H1 (cell line): Measurements from ENCODE around the gene EXOSC6. TPM values are rescaled to one million over a fixed set of nuclear protein-coding genes. Genes with fewer than 3 reads are reported as not detected.

Experiments
- CTCF ChIA-PET: fragments of 300-600 bp; sonication (Branson Sonifier 250); formaldehyde crosslinking; loops from one replicate; lab custom pipeline; 2021; ENCODE audit not compliant: partially characterized antibody; lab: Charles Lee
- POLR2A ChIA-PET: fragments of 300-600 bp; sonication (Branson Sonifier 250); formaldehyde crosslinking; loops from one replicate; lab custom pipeline; 2021; ENCODE audit warnings: inconsistent platforms; ENCODE audit not compliant: partially characterized antibody; lab: Charles Lee
- DNase-seq, 2 experiments: peaks; one replicate each; pipeline versions ENCODE4 v3.0.0 to v3.0.0-alpha.2; 2010 to 2022; ENCODE audit warnings: low spot score in 2 of 2, low read depth in 1 of 2, mixed read lengths in 1 of 2
- FAIRE-seq: peaks from 2 replicates; lab custom pipeline; 2011; peaks lifted over from hg19 to GRCh38; lab: Jason Lieb, UNC
- H2AFZ ChIP-seq: 2 replicates; pipeline ENCODE4 v1.8.1; 2012; ENCODE audit warnings: low read length, inconsistent platforms
- H2AK5ac ChIP-seq: 2 replicates; pipeline ENCODE4 v1.6.1; 2013; ENCODE audit warnings: low read depth, low read length
- H2BK120ac ChIP-seq: replicated peaks from 2 replicates; pipeline ENCODE3; 2013; ENCODE audit warnings: low read depth, low read length, inconsistent platforms
- H2BK12ac ChIP-seq: 2 replicates; pipeline ENCODE4 v1.6.1; 2013; ENCODE audit warnings: low read depth, low read length
- H2BK15ac ChIP-seq: 2 replicates; pipeline ENCODE4 v1.6.1; 2013; ENCODE audit warnings: low read length
- H2BK20ac ChIP-seq: 2 replicates; pipeline ENCODE4 v1.6.1; 2013; ENCODE audit warnings: low read length
- H2BK5ac ChIP-seq: 2 replicates; pipeline ENCODE4 v1.6.1; 2013; ENCODE audit warnings: low read depth, low read length
- H3K14ac ChIP-seq: 2 replicates; pipeline ENCODE4 v1.6.1; 2013; ENCODE audit warnings: inconsistent platforms; ENCODE audit not compliant: insufficient read length
- H3K18ac ChIP-seq: 2 replicates; pipeline ENCODE4 v1.6.1; 2013; ENCODE audit warnings: low read length; ENCODE audit errors: extremely low read depth
- H3K23ac ChIP-seq: 2 replicates; pipeline ENCODE4 v1.6.1; 2013; ENCODE audit warnings: inconsistent platforms; ENCODE audit not compliant: insufficient read length
- H3K23me2 ChIP-seq: 2 replicates; pipeline ENCODE4 v1.6.1; 2013; ENCODE audit warnings: low read depth, low read length
- H3K27ac ChIP-seq: 2 replicates; pipeline ENCODE4 v1.6.1; 2011; ENCODE audit warnings: low read depth, low read length, inconsistent platforms
- H3K27me3 ChIP-seq, 4 experiments: replicated peaks in 1 of 4; 1 replicate in 1 of 4; 2 replicates in 3 of 4; pipeline versions ENCODE4 v1.6.1 to v1.8.1; 2011 to 2013; ENCODE audit warnings: low read length in 3 of 4, mild to moderate bottlenecking in 3 of 4, inconsistent platforms in 2 of 4, mixed read lengths in 2 of 4, moderate library complexity in 1 of 4; ENCODE audit not compliant: control insufficient read depth in 3 of 4, insufficient read depth in 3 of 4; ENCODE audit errors: extremely low read depth in 1 of 4
- H3K36me3 ChIP-seq, 4 experiments: 2 replicates each; pipeline versions ENCODE4 v1.6.1 to v1.8.1; 2011 to 2013; ENCODE audit warnings: mild to moderate bottlenecking in 4 of 4, low read length in 3 of 4, moderate library complexity in 2 of 4, control low read depth in 1 of 4, inconsistent platforms in 1 of 4; ENCODE audit not compliant: insufficient read depth in 4 of 4, control insufficient read depth in 2 of 4
- H3K4ac ChIP-seq: replicated peaks from 2 replicates; pipeline ENCODE3; 2013; ENCODE audit warnings: low read length, low read depth, mixed read lengths, inconsistent platforms; ENCODE audit not compliant: insufficient read length
- H3K4me1 ChIP-seq, 4 experiments: replicated peaks in 1 of 4; 1 replicate in 1 of 4; 2 replicates in 3 of 4; pipeline versions ENCODE4 v1.6.1 to v1.8.1; 2011 to 2013; ENCODE audit warnings: low read length in 3 of 4, inconsistent platforms in 2 of 4, mixed read lengths in 1 of 4; ENCODE audit not compliant: insufficient read depth in 4 of 4, control insufficient read depth in 3 of 4
- H3K4me2 ChIP-seq, 2 experiments: 2 replicates each; pipeline versions ENCODE4 v1.6.1 to v1.8.1; 2011 to 2013; ENCODE audit warnings: low read depth in 2 of 2, low read length in 2 of 2, control low read depth in 1 of 2, inconsistent platforms in 1 of 2, mild to moderate bottlenecking in 1 of 2; ENCODE audit not compliant: insufficient read depth in 1 of 2
- H3K4me3 ChIP-seq, 4 experiments: fragments of 200-600, 300-600 bp in 1 of 4; sonication (generic), shearing (Covaris generic), sonication (Bioruptor Twin) in 1 of 4; 2 replicates each; pipeline versions ENCODE4 v1.5.1 to v1.8.1; 2011 to 2016; ENCODE audit warnings: low read length in 4 of 4, low read depth in 3 of 4, control low read depth in 2 of 4, inconsistent platforms in 2 of 4, mild to moderate bottlenecking in 2 of 4, mixed read lengths in 1 of 4, moderate library complexity in 1 of 4; ENCODE audit not compliant: insufficient read depth in 2 of 4; ENCODE audit errors: extremely low read depth in 1 of 4
- H3K56ac ChIP-seq: replicated peaks from 2 replicates; pipeline ENCODE3; 2013; ENCODE audit warnings: low read depth, mild to moderate bottlenecking, mixed read lengths, low read length, inconsistent platforms; ENCODE audit not compliant: insufficient read length
- H3K79me1 ChIP-seq: 2 replicates; pipeline ENCODE4 v1.6.1; 2013; ENCODE audit warnings: low read depth, low read length, control low read depth
- H3K79me2 ChIP-seq, 2 experiments: 2 replicates each; pipeline versions ENCODE4 v1.6.1 to v1.8.1; 2012 to 2013; ENCODE audit warnings: low read length in 2 of 2, mild to moderate bottlenecking in 2 of 2, inconsistent platforms in 1 of 2; ENCODE audit not compliant: insufficient read depth in 2 of 2, control insufficient read depth in 1 of 2
- H3K9ac ChIP-seq, 4 experiments: replicated peaks in 1 of 4; 1 replicate in 1 of 4; 2 replicates in 3 of 4; pipeline versions ENCODE4 v1.6.1 to v1.8.1; 2011 to 2013; ENCODE audit warnings: low read depth in 3 of 4, low read length in 3 of 4, control low read depth in 2 of 4, mild to moderate bottlenecking in 2 of 4, moderate library complexity in 2 of 4, inconsistent platforms in 1 of 4; ENCODE audit errors: extremely low read depth in 1 of 4
- H3K9me3 ChIP-seq, 2 experiments: 2 replicates each; pipeline versions ENCODE4 v1.6.1 to v1.8.1; 2012 to 2013; ENCODE audit warnings: mild to moderate bottlenecking in 2 of 2, moderate library complexity in 2 of 2, control low read depth in 1 of 2, inconsistent platforms in 1 of 2, low read depth in 1 of 2, low read length in 1 of 2, mixed read lengths in 1 of 2; ENCODE audit not compliant: insufficient read depth in 2 of 2
- H4K20me1 ChIP-seq, 2 experiments: replicated peaks in 1 of 2; 2 replicates each; pipeline versions ENCODE3 to v1.8.1; 2011 to 2013; ENCODE audit warnings: inconsistent platforms in 2 of 2, low read length in 2 of 2, mild to moderate bottlenecking in 1 of 2; ENCODE audit not compliant: insufficient read depth in 2 of 2, control insufficient read depth in 1 of 2
- H4K5ac ChIP-seq: 2 replicates; pipeline ENCODE4 v1.6.1; 2013; ENCODE audit warnings: low read length, low read depth, mixed read lengths, inconsistent platforms; ENCODE audit not compliant: insufficient read length
- H4K8ac ChIP-seq: 2 replicates; pipeline ENCODE4 v1.8.0; 2013; ENCODE audit warnings: mild to moderate bottlenecking, moderate library complexity, low read length, inconsistent platforms; ENCODE audit not compliant: insufficient read depth; ENCODE audit errors: extremely low read depth
- H4K91ac ChIP-seq: replicated peaks from 2 replicates; pipeline ENCODE3; 2013; ENCODE audit warnings: low read length, mixed read lengths, inconsistent platforms; ENCODE audit not compliant: insufficient read length
- TBP ChIP-seq: IDR thresholded peaks from 2 replicates; pipeline ENCODE4 v1.6.1; 2011; ENCODE audit warnings: low read depth, low read length, improper control_type of control experiment
- WGBS, 2 experiments: shearing (Covaris generic) in 1 of 2; methylation state at CpG; one replicate each; pipeline versions ENCODE4 v1.1.6 to v1.1.7; 2013 to 2015; ENCODE audit warnings: low lambda C conversion rate in 2 of 2, mixed read lengths in 2 of 2, inconsistent platforms in 1 of 2, low coverage in 1 of 2, missing lambda C conversion rate in 1 of 2; ENCODE audit not compliant: insufficient replicate concordance in 2 of 2, insufficient coverage in 1 of 2, insufficient read length in 1 of 2; ENCODE audit errors: extremely low coverage in 1 of 2, missing lambda C conversion rate in 1 of 2; 5-methylcytosine and 5-hydroxymethylcytosine counted together
- polyA plus RNA-seq, 7 experiments: library from polyadenylated mRNA; depleted of rRNA in 3 of 7; stranded (reverse) in 5 of 7; unstranded in 2 of 7; fragments of >200 nt in 5 of 7; fragments of 200-250 nt in 2 of 7; gene quantifications; 1 replicate in 5 of 7; 2 replicates in 1 of 7; 4 replicates in 1 of 7; pipeline versions ENCODE4 v1.2.1 to v1.2.3, GENCODE V29; 2011 to 2013; ENCODE audit warnings: missing spikeins in 2 of 7, mixed read lengths in 2 of 7
- total RNA-seq: library from RNA; stranded (reverse); fragmentation: NEBNext Ultra II Directional; extraction: Animal tissue kit (Norgen Biotek cat#: 25700); gene quantifications from 2 replicates; pipeline ENCODE4 v1.2.1, GENCODE V29; 2021
- TF ChIP-seq, protein P1 (sequence below): IDR thresholded peaks from 2 replicates; pipeline ENCODE4 v1.6.1; 2012; ENCODE audit warnings: inconsistent platforms

EXOSC6 gene
- total and polyA plus RNA-seq, 2 of the 8 experiments (the other 6 are each of a cell fraction or from before 2014, with no cell fraction given), result 9.7 to 22.5 TPM

DNA sequence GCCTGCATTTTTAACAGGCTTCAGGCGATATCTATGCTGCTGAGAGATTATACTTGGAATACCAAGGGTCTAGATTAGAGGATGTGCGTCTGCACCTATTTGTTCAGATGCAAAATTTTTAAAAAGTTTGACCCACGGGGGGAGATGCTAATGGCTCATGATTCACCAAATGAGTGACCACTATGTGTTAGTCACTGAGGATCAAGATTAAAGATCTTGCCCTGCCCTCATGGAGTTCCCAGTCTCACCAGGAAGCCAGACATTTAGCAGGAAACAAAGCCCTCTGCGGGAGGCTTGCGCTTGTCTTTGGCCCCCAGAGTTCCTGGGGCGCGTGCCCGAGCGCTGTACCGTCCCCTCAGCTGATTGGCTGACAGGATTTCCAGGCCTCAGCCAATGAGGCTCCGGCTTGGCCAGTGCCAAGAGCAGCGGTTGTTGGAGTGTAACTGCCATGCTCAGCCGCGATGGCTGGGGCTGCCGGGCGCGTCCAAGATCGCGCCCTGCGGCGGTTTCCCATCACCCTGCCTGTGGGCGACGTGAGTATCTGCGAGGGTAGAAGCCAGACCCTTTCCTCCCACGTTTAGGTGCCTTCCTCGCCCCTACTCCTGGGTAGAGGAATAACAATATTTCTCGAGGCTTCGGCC is 42.8 kb upstream of the EXOSC6 start:
- Histone ChIP-seq H3K27ac (no peak overlapping the region), H3K9ac (no peak overlapping the region), H4K91ac (no peak overlapping the region), H2BK20ac (no peak overlapping the region), H3K18ac (peak overlapping the region; percentile 48), H2BK120ac (no peak overlapping the region), H3K4ac (no peak overlapping the region), H3K27me3 (no peaks in the 10 kb centered on the region), H3K14ac (no peak overlapping the region), H3K4me2 (no peak overlapping the region), H4K5ac (no peak overlapping the region), H3K56ac (no peak overlapping the region), H3K4me1 (peaks cover 0 to 3% (median 1%) of the 10 kb centered on the region in 4 experiments; a peak in 4 of 7 replicates), H3K4me3 (no peak overlapping the region), H3K79me1 (no peaks in the 10 kb centered on the region), H2BK15ac (no peak overlapping the region), H2BK5ac (no peak overlapping the region), H2AFZ (peak overlapping the region; percentile 88), H4K20me1 (no peaks in the 10 kb centered on the region), H2BK12ac (no peak overlapping the region; the same call in 1 of the 2 replicates), H3K23me2 (peaks cover 3% of the 10 kb centered on the region; the same call in 1 of the 2 replicates), H3K36me3 (no peaks in the 10 kb centered on the region), H2AK5ac (0 out of 2 replicates have a peak overlapping the region, but pooled peaks have one; percentile 39), H3K23ac (no peak overlapping the region), H3K9me3 (no peaks in the 10 kb centered on the region; a peak in 1 of 4 replicates), H4K8ac (peak overlapping the region; percentile 91; the same call in 1 of the 2 replicates), H3K79me2 (peaks cover 0 to 4% of the 10 kb centered on the region in 2 experiments; a peak in 2 of 4 replicates)
- no peak for DNase-seq
- POLR2A ChIA-PET, result interaction anchor here (0.9 to 1.0 kb wide), 2 partner anchors 52 to 181 kb away, joined by 3 read pairs; partner anchors contain the start of genes DDX19A and PDPR
- no peak for FAIRE-seq
- TF ChIP-seq TBP, result no peak
- TF ChIP-seq, protein P1, sequence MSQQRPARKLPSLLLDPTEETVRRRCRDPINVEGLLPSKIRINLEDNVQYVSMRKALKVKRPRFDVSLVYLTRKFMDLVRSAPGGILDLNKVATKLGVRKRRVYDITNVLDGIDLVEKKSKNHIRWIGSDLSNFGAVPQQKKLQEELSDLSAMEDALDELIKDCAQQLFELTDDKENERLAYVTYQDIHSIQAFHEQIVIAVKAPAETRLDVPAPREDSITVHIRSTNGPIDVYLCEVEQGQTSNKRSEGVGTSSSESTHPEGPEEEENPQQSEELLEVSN, result 0 out of 2 replicates have a peak, but pooled peaks have one; percentile 24
- CTCF ChIA-PET, result interaction anchor here (0.6 to 0.8 kb wide), 3 partner anchors 26 to 324 kb away, joined by 3 read pairs; no protein-coding TSS in a partner anchor
- WGBS, 2 experiments, result 93% methylated on average over 28 of the region's 28 CpGs; no CpG with 5 or more reads in 1 of the 2 experiments
